ENCODE results near the gene DCT. TPM values are rescaled to one million over a fixed set of nuclear protein-coding genes. Genes with fewer than 3 reads are reported as not detected.

DCT gene
- total and polyA plus RNA-seq, 2 donors (not counting 3 experiments of a cell fraction or from before 2014, with no cell fraction given), result not detected

DNA sequence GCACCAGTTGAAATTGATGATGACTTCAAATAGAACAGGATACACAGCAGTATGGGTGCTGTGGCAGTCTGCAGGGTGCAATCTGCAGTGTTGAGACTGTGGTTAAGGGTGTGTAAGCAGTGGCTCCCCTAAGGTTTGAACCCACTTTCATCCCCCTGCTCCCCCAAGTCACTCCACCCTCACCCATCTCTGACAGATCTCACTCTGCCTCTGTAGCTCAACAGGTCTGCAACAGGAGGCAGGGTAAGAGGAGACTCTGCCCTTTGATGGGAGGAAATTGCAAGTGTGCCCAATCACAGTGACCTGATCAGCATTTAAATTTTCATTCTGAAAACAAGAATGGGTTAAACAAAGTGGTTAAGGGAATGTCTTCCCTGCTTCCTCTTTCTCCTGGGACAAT is 92.4 kb downstream of the DCT start:
- H3K27me3 ChIP-seq (ENCODE audit: control insufficient read depth in 2 of 2, insufficient read depth in 2 of 2, low read length in 2 of 2), result no peaks in the 10 kb centered on the region
- H3K9me3 ChIP-seq (replicated peaks; ENCODE audit: control insufficient read depth, insufficient read depth, low read length), result no peaks in the 10 kb centered on the region
- no TSS peak for BruUV-seq (replicated peaks)
- H3K36me3 ChIP-seq (ENCODE audit: control insufficient read depth in 2 of 2, extremely low read depth in 1 of 2, insufficient read depth in 2 of 2, low read length in 2 of 2), result no peaks in the 10 kb centered on the region
- H3K4me2 ChIP-seq (ENCODE audit: insufficient read depth, low read length), result no peak overlapping the region
- no peak for DNase-seq (ENCODE audit: low read depth, low spot score)
- H3K9ac ChIP-seq (replicated peaks; ENCODE audit: extremely low read depth, insufficient read depth, low read length), result no peak overlapping the region
- H3K9me1 ChIP-seq (replicated peaks; ENCODE audit: control insufficient read depth, extremely low read depth, insufficient read depth, low read length), result no peaks in the 10 kb centered on the region
- H3K4me3 ChIP-seq (replicated peaks in 1 of 3; ENCODE audit: insufficient read depth in 1 of 3, low read depth in 1 of 3, low read length in 3 of 3), result no peak overlapping the region
- POLR2A ChIA-PET, result no interaction called here
- H4K20me1 ChIP-seq (replicated peaks; ENCODE audit: control insufficient read depth, extremely low read depth, insufficient read depth, low read length), result no peaks in the 10 kb centered on the region
- intact Hi-C loops (cut with micrococcal nuclease) (no loop called here), dilution Hi-C loops (cut with MboI; ENCODE audit: extremely low pct_ligation_motif_present, low sequenced_read_pairs) (no loop called here)
- CTCF ChIA-PET, result no interaction called here
- H2AFZ ChIP-seq (ENCODE audit: low read depth, low read length), result no peak overlapping the region
- no peak for FAIRE-seq
- no peak overlapping the region for H3K27ac ChIP-seq (ENCODE audit: insufficient read depth, low read depth, low read length)
- H3K4me1 ChIP-seq (ENCODE audit: control insufficient read depth, extremely low read depth, insufficient read depth, low read length), result no peaks in the 10 kb centered on the region
- TF ChIP-seq POLR2AphosphoS5 (IDR thresholded peaks at IDR 0.05; ENCODE audit: insufficient read depth, low read depth, low read length) (no peak), MYC (IDR thresholded peaks at IDR 0.05; ENCODE audit: low read depth, low read length) (no peak), JUN (IDR thresholded peaks at IDR 0.05; ENCODE audit: borderline replicate concordance, insufficient read depth, insufficient read length, low read depth) (no peak), GATA2 (IDR thresholded peaks at IDR 0.05; ENCODE audit: insufficient read depth, insufficient read length, low read depth, low read length) (no peak), EZH2 (IDR thresholded peaks at IDR 0.05; ENCODE audit: borderline replicate concordance, low read depth, low read length, severe bottlenecking) (no peak), FOS (IDR thresholded peaks at IDR 0.05; ENCODE audit: borderline replicate concordance, insufficient read depth, low read length) (no peak), POLR2A (IDR thresholded peaks at IDR 0.05; ENCODE audit: low read depth, low read length) (no peak)
- TF ChIP-seq, protein P1, sequence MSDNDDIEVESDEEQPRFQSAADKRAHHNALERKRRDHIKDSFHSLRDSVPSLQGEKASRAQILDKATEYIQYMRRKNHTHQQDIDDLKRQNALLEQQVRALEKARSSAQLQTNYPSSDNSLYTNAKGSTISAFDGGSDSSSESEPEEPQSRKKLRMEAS (IDR thresholded peaks at IDR 0.05; ENCODE audit: insufficient read depth, insufficient read length), result no peak
- TF ChIP-seq, protein P2, sequence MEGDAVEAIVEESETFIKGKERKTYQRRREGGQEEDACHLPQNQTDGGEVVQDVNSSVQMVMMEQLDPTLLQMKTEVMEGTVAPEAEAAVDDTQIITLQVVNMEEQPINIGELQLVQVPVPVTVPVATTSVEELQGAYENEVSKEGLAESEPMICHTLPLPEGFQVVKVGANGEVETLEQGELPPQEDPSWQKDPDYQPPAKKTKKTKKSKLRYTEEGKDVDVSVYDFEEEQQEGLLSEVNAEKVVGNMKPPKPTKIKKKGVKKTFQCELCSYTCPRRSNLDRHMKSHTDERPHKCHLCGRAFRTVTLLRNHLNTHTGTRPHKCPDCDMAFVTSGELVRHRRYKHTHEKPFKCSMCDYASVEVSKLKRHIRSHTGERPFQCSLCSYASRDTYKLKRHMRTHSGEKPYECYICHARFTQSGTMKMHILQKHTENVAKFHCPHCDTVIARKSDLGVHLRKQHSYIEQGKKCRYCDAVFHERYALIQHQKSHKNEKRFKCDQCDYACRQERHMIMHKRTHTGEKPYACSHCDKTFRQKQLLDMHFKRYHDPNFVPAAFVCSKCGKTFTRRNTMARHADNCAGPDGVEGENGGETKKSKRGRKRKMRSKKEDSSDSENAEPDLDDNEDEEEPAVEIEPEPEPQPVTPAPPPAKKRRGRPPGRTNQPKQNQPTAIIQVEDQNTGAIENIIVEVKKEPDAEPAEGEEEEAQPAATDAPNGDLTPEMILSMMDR (IDR thresholded peaks at IDR 0.05; ENCODE audit: extremely low read depth in 1 of 2, insufficient read depth in 1 of 2, low read depth in 1 of 2, low read length in 2 of 2), result no peak
- H3K79me2 ChIP-seq (ENCODE audit: control insufficient read depth, insufficient read depth, low read length), result no peaks in the 10 kb centered on the region

Other genes with a start within 250 kb of the DCT start
- 8.7 and 9.3 TPM in 2 replicates for gene TGDS, start 116.5 kb upstream of the DCT start, total RNA-seq
- gene TGDS, start 116.5 kb upstream of the DCT start, polyA plus RNA-seq, result 5.8 and 7.3 TPM in 2 replicates
- 8.3 and 8.9 TPM in 2 replicates for gene GPR180, start 122.2 kb upstream of the DCT start, total RNA-seq
- gene GPR180, start 122.2 kb upstream of the DCT start, polyA plus RNA-seq, result 2.5 and 3.1 TPM in 2 replicates
- not detected in 2 replicates for gene SOX21, start 232.9 kb upstream of the DCT start, total RNA-seq
- gene SOX21, start 232.9 kb upstream of the DCT start, polyA plus RNA-seq, result not detected in 2 replicates

Data from endothelial cell of umbilical vein (primary cell).